Activated T-helper 1 cell treated with Interleukin-2 at 50 U/mL for 16 hours (primary cell): Measurements from ENCODE around the gene DYRK3.

Source experiments
- DNase-seq: peaks from one replicate; pipeline ENCODE4 v3.0.0-alpha.2; 2020; ENCODE audit warnings: low read depth

Gene DYRK3

DNA sequence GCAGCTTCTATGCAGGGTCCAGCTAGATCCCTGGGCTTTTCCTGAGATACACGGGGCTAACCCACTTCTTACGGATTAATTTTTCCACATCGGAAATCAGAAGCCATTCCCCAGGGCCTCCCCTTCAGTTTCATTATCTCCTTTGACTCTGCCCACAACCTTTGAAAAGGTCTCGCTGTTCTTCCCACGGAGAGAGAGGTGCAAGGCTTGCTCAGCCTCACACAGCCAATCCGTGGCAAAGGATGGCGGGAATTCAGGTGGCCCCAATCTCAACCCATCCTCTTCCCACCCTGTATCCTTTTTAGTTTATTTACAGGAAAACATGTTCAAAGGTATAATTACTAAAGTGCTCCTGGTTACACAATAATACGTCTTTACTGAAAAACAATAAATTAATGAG lies 48.7 kb downstream of the DYRK3 start:
- DNase-seq, result no peak

- DNase-seq, result peak; percentile 67
Measured at GRCh38 chr1:206684478-206685333, 49.4 kb downstream of the DYRK3 start, which contains the start of gene MAPKAPK2. MAPKAPK2 (plus strand) TSS chr1:206684905; CDS start chr1:206685230, 325 bp downstream.

DNA sequence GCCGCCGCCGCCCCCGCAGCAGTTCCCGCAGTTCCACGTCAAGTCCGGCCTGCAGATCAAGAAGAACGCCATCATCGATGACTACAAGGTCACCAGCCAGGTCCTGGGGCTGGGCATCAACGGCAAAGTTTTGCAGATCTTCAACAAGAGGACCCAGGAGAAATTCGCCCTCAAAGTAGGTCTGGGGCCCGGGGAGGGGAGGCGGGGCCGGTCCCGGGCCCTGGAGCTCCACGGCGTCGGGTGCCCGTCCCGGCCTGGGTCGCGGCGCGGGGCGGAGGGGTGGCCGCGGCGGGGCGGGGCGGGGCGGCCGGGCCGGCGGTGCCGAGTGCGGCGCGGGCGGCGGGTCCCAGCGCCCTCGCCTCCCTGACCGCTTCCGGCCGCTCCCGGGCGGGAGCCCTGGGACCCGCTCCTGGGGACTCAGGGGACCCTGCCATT lies 50.0 kb downstream of the DYRK3 start:
- DNase-seq, result peak; percentile 14

GRCh38 chr1:206685769-206686477 lies 50.6 kb downstream of the DYRK3 start:
- DNase-seq, result peak; percentile 16

DNA sequence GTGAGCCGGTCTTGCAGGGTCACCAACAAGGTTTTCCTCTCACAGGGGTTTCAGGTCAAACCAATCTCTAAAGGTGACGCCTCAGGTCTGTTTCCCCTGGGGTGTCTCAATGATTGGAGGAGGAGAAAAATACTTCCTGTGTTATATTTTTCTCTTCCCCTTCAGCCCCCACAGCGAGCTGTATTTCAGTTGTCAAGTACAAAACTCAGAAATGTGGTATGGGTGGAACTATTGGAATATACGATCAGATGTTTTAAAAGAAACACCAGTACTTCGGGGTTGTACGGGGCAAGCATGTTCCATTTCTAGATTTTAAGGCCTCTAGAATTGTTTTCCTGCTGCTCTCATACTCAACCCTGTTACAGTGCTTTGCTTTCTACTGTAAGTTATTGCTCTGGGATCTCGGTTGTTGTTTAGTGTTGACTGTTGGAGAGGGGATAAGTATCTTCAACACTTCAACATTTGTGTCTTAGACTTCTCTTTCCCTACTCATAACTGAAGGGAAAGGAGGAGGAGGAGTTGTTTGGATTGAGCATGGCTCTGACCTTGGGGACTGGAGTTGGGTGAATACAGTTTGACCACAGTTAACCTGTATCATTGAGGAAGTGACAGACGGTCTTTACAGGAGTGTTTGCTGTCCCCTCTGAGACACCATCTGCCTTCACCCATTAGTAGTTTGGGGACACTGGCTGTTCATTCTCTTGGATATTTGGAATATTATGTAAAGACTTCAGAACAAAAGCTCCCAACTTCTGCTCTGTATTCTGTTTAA lies 51.3 kb downstream of the DYRK3 start:
- no peak for DNase-seq

- no peak for DNase-seq
Measured at GRCh38 chr1:206687251-206687914, 52.0 kb downstream of the DYRK3 start.

DNA sequence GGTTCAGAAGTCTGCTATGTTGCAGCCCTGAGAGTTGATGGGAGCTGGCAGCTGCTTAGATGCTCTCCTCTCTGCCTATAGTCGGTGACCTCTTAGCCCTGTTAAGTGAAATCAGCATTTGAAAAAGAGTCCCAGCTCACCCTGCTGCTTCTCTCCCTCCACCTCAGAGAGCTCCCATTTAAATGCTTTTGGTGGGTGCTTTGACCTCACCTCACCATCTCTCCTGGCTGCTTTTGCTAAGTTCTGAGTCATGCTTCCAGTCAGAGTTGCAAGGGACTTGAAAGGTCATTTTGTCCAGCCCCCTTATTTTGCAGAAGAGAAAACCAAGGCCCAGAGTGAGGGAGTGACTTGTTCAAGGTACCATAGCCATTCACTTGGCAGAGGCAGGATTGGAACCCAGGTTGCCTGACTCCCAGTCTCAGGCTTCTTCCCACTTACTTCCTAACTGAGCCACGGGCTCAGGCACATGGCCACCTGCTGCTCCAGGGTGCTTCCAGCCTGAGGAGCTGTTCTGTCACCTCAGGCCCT lies 52.6 kb downstream of the DYRK3 start:
- no peak for DNase-seq

GRCh38 chr1:206690516-206690915 lies 55.2 kb downstream of the DYRK3 start:
- DNase-seq, result no peak

DNA sequence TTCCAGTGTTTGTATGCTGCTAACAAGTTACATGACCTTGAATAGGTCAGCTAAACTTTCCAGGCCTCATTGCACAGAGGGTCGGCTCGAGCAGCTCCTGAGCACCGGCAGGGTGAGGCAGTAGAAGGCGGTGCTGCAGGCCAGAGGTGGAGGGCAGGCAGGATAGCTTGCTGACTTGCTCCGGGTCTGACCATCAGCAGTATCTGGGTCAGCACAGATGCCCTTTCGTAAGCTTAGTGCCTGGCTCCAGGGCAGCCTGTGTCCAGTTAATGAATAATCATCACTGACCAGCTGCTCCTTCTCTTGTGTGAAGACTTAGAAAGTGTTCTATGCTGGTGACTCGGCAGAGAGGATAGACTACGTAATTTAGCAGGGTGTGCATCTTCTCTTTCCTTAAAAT lies 56.3 kb downstream of the DYRK3 start:
- DNase-seq, result no peak

- no peak for DNase-seq
Measured at GRCh38 chr1:206693029-206693428, 57.7 kb downstream of the DYRK3 start.

DNA sequence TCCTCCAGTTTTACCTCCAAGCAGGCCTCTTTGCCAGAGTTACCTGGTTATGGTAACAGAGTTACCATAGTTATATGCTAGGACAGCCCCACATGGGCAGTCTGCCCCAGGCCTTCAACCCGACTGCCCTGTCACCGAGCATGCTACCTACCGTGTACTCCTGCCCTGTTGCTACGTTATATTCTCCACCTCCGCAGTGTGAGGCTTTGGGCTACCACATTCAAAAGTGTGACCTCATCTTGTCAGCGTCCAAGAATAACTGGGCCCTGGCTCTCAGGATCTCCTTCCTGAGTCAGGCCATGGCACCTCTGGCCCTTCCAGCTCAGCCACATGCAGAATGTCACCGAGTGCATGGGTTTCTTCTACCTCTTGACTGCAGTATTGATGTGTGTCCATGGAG lies 58.3 kb downstream of the DYRK3 start:
- no peak for DNase-seq

GRCh38 chr1:206694171-206695124 lies 59.1 kb downstream of the DYRK3 start:
- no peak for DNase-seq

DNA sequence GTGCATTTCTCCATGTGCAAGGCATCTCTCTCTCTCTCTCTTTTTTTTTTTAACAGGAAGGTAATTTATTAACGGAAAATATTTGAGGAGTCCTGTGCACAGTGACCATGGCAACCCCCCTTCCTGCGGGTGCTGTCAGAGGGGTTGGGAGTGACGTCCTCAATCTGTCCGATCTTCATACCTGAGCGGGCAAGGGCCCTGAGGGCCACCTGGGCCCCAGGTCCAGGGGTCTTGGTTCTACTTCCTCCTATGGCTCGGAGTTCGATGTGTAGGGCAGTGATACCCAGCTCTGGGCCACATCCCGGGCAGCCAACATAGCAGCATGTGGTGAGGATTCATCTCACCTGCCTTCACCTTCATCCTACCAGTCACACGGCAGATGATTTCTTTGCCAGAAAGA lies 60.4 kb downstream of the DYRK3 start:
- no peak for DNase-seq

GRCh38 chr1:206696812-206697585 lies 61.7 kb downstream of the DYRK3 start:
- no peak for DNase-seq

DNA sequence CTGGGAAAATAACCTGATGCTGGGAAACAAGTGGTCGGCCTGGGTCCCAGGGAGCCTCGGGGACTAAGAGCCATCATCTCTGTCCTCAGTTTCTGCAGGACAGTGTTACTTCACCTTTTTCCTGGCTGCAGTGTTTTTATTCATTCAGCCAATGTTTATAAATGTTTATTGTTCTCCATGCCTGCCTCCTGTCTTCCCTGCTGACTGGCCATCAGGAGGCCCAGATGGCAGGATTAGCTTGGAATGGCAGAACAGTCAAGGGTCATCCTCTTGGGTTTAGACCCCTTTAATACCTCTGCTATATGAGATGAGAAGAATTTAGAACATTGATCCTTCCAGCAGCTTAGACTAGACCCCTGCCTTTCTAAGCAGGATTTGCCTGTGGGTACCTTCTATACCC lies 62.7 kb downstream of the DYRK3 start:
- DNase-seq, result no peak
